Effector CD8-positive, alpha-beta T cell (primary cell): ENCODE data around the gene CD4.
A peak's percentile ranks its signal among the peaks of the same experiment; 100 is the strongest.
"Not testable (repeated sequence)": the region's sequence is repeated elsewhere in the genome, so short reads cannot be mapped to it uniquely, and the experiment has no call there.

ENCODE experiments used
- DNase-seq: peaks from one replicate; lab custom pipeline; 2025; lab: John Stamatoyannopoulos, UW

CD4 gene

GRCh38 chr12:6868211-6869048 is 79.1 kb downstream of the CD4 start:
- no peak for DNase-seq

GRCh38 chr12:6869049-6870021 is 80.0 kb downstream of the CD4 start:
- peak; percentile 74 for DNase-seq

- DNase-seq: not testable (repeated sequence)
Measured at GRCh38 chr12:6870304-6870703, 81.0 kb downstream of the CD4 start.
